CD14-positive monocyte (primary cell): ENCODE data around the gene LCORL. TPM values are rescaled to one million over a fixed set of nuclear protein-coding genes. Genes with fewer than 3 reads are reported as not detected.

ENCODE experiments used
- DNase-seq, 3 donors: peaks; one replicate each; pipeline ENCODE4 v3.0.0-alpha.2; 2011 to 2022
- H2AFZ ChIP-seq: 2 replicates; pipeline ENCODE4 v1.6.0; 2012; ENCODE audit warnings: mild to moderate bottlenecking, low read depth, low read length, inconsistent platforms; ENCODE audit not compliant: insufficient read depth, poor library complexity, severe bottlenecking
- H3K27ac ChIP-seq, 2 donors: 1 replicate in 1 of 2; 2 replicates in 1 of 2; pipeline ENCODE4 v1.5.1; 2012 to 2013; ENCODE audit warnings: low read length in 2 of 2, control low read depth in 1 of 2, inconsistent platforms in 1 of 2, low read depth in 1 of 2, mild to moderate bottlenecking in 1 of 2
- H3K27me3 ChIP-seq, 2 donors: one replicate each; pipeline versions ENCODE4 v1.6.0 to v1.6.1; 2011 to 2013; ENCODE audit warnings: low read length in 2 of 2; ENCODE audit not compliant: control insufficient read depth in 2 of 2, insufficient read depth in 2 of 2
- H3K36me3 ChIP-seq, 2 donors: replicated peaks in 1 of 2; 1 replicate in 1 of 2; 2 replicates in 1 of 2; pipeline versions ENCODE4 v1.5.1 to v1.6.1; 2012 to 2013; ENCODE audit warnings: low read length in 2 of 2, control low read depth in 1 of 2, inconsistent platforms in 1 of 2, mild to moderate bottlenecking in 1 of 2; ENCODE audit not compliant: insufficient read depth in 2 of 2, control insufficient read depth in 1 of 2
- H3K4me1 ChIP-seq, 2 donors: 1 replicate in 1 of 2; 2 replicates in 1 of 2; pipeline versions ENCODE4 v1.5.1 to v1.6.1; 2012 to 2013; ENCODE audit warnings: low read length in 2 of 2, control low read depth in 1 of 2, inconsistent platforms in 1 of 2, mild to moderate bottlenecking in 1 of 2, moderate library complexity in 1 of 2; ENCODE audit not compliant: insufficient read depth in 2 of 2, control insufficient read depth in 1 of 2
- H3K4me2 ChIP-seq: replicated peaks from 2 replicates; pipeline ENCODE3; 2012; ENCODE audit warnings: low read length, moderate library complexity, mild to moderate bottlenecking; ENCODE audit not compliant: poor library complexity, severe bottlenecking; ENCODE audit errors: extremely low read depth
- H3K4me3 ChIP-seq, 3 experiments: fragments of 200-600 bp in 1 of 3; sonication (generic) in 1 of 3; replicated peaks in 1 of 3; 1 replicate in 2 of 3; 2 replicates in 1 of 3; pipeline ENCODE4 v1.5.1; 2011 to 2013; ENCODE audit warnings: low read length in 3 of 3, mild to moderate bottlenecking in 3 of 3, control low read depth in 2 of 3, low read depth in 2 of 3, inconsistent platforms in 1 of 3, moderate library complexity in 1 of 3
- H3K79me2 ChIP-seq: 2 replicates; pipeline ENCODE4 v1.6.0; 2012; ENCODE audit warnings: mild to moderate bottlenecking, control low read depth, inconsistent platforms, low read length, moderate library complexity; ENCODE audit not compliant: insufficient read depth
- H3K9ac ChIP-seq: 2 replicates; pipeline ENCODE4 v1.6.0; 2017; ENCODE audit warnings: low read length, mild to moderate bottlenecking; ENCODE audit not compliant: insufficient read depth, poor library complexity, severe bottlenecking
- H3K9me3 ChIP-seq, 2 donors: replicated peaks in 1 of 2; 1 replicate in 1 of 2; 2 replicates in 1 of 2; pipeline versions ENCODE4 v1.5.1 to v1.6.1; 2012 to 2013; ENCODE audit warnings: low read length in 2 of 2, control low read depth in 1 of 2; ENCODE audit not compliant: control insufficient read depth in 1 of 2, insufficient read depth in 1 of 2
- H4K20me1 ChIP-seq: 2 replicates; pipeline ENCODE4 v1.6.0; 2012; ENCODE audit warnings: mild to moderate bottlenecking, low read length, control low read depth, moderate library complexity; ENCODE audit not compliant: insufficient read depth
- H3K27ac Mint-ChIP-seq, 7 donors: one replicate each; pipeline ENCODE4 v1.8.0; 2020; ENCODE audit warnings: mild to moderate bottlenecking in 7 of 7, mixed read lengths in 7 of 7, moderate library complexity in 6 of 7, inconsistent platforms in 2 of 7
- H3K27me3 Mint-ChIP-seq, 3 donors: one replicate each; pipeline ENCODE4 v1.8.0; 2021 to 2022; ENCODE audit warnings: low read depth in 3 of 3, mild to moderate bottlenecking in 3 of 3, mixed read lengths in 3 of 3, moderate library complexity in 3 of 3, inconsistent platforms in 1 of 3
- H3K36me3 Mint-ChIP-seq, 2 donors: one replicate each; pipeline ENCODE4 v1.8.0; 2020; ENCODE audit warnings: mixed read lengths in 2 of 2, inconsistent platforms in 1 of 2, mild to moderate bottlenecking in 1 of 2
- H3K4me1 Mint-ChIP-seq: one replicate; pipeline ENCODE4 v1.8.0; 2020; ENCODE audit warnings: mild to moderate bottlenecking, mixed read lengths
- H3K4me3 Mint-ChIP-seq, 2 donors: one replicate each; pipeline ENCODE4 v1.8.0; 2020; ENCODE audit warnings: mild to moderate bottlenecking in 2 of 2, mixed read lengths in 2 of 2, moderate library complexity in 1 of 2
- H3K9me3 Mint-ChIP-seq, 7 donors: one replicate each; pipeline ENCODE4 v1.8.0; 2020 to 2022; ENCODE audit warnings: mixed read lengths in 7 of 7, mild to moderate bottlenecking in 6 of 7, moderate library complexity in 6 of 7, inconsistent platforms in 2 of 7
- WGBS: methylation state at CpG from one replicate; pipeline ENCODE4 v1.1.5; 2013; ENCODE audit warnings: missing lambda C conversion rate; ENCODE audit not compliant: insufficient coverage; 5-methylcytosine and 5-hydroxymethylcytosine counted together
- intact Hi-C, 2 donors: fragments of 100-400 bp; cut with micrococcal nuclease; formaldehyde crosslinking; loops; one replicate each; pipeline versions ENCODE4 v1.15.0 to v1.15.1; 2023
- polyA plus RNA-seq, 3 donors: library from polyadenylated mRNA; depleted of rRNA in 1 of 3; unstranded in 2 of 3; stranded (reverse) in 1 of 3; fragments of 300-500 nt in 2 of 3; fragments of >200 nt in 1 of 3; fragmentation: Illumina TruSeq in 2 of 3; gene quantifications; 1 replicate in 2 of 3; 2 replicates in 1 of 3; pipeline ENCODE4 v1.2.3, GENCODE V29; 2012 to 2021
- TF ChIP-seq, protein P1 (sequence below): fragments of 200-600 bp; IDR thresholded peaks from one replicate; pipeline ENCODE4 v1.8.0; 2022; ENCODE audit warnings: antibody characterized with exemption, mild to moderate bottlenecking

Gene LCORL
- polyA plus RNA-seq, 3 donors: 3.1 to 19.1 (median 9.6) TPM

DNA sequence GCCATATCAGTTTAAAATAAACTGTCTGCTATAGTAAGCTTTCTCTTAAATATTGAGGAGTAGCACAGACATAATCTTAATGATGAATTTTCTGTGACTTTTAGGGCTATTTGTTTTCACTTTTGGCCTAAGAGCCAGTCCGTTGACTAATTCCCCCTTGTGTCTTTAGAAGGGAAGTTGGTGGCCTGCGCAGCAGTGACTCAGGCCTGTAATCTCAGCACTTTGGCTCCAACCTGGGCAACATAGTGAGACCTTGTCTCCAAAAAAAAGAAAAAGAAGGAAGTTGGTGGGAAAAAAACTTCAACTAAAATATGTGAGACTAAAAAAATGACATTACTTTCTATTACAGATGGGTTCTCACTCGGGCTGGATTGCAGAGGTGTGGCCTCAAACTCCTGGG, 207.4 kb downstream of the LCORL start:
- Histone ChIP-seq H3K27ac (peak overlapping the region; percentile 61 to 64), H3K4me3 (peak overlapping the region in 1 of 3 experiments; percentile 23), H4K20me1 (no peaks in the 10 kb centered on the region), H3K27me3 (no peaks in the 10 kb centered on the region), H2AFZ (peak overlapping the region; percentile 15), H3K4me2 (peak overlapping the region; percentile 52), H3K9ac (no peak overlapping the region), H3K79me2 (peaks cover 94% of the 10 kb centered on the region), H3K36me3 (peaks cover 3 to 26% of the 10 kb centered on the region in 2 donors), H3K9me3 (no peaks in the 10 kb centered on the region), H3K4me1 (peaks cover 26 to 48% of the 10 kb centered on the region in 2 donors)
- no peaks in the 10 kb centered on the region for H3K9me3 Mint-ChIP-seq
- H3K4me3 Mint-ChIP-seq: peak overlapping the region; percentile 23 to 51
- TF ChIP-seq, protein P1, sequence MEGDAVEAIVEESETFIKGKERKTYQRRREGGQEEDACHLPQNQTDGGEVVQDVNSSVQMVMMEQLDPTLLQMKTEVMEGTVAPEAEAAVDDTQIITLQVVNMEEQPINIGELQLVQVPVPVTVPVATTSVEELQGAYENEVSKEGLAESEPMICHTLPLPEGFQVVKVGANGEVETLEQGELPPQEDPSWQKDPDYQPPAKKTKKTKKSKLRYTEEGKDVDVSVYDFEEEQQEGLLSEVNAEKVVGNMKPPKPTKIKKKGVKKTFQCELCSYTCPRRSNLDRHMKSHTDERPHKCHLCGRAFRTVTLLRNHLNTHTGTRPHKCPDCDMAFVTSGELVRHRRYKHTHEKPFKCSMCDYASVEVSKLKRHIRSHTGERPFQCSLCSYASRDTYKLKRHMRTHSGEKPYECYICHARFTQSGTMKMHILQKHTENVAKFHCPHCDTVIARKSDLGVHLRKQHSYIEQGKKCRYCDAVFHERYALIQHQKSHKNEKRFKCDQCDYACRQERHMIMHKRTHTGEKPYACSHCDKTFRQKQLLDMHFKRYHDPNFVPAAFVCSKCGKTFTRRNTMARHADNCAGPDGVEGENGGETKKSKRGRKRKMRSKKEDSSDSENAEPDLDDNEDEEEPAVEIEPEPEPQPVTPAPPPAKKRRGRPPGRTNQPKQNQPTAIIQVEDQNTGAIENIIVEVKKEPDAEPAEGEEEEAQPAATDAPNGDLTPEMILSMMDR: no peak
- H3K27me3 Mint-ChIP-seq: no peaks in the 10 kb centered on the region
- no CpG with 5 or more reads among the region's 3 CpGs for WGBS
- peaks cover 8 to 24% of the 10 kb centered on the region in 2 donors for H3K36me3 Mint-ChIP-seq
- peak overlapping the region; percentile 79 to 92 (median 87) for H3K27ac Mint-ChIP-seq
- intact Hi-C loops: loop anchor here (5.0 to 10.0 kb wide), 4 partner anchors 199 to 239 kb away; partner anchors contain the start of genes LAP3 (in 2 of the 2), LCORL (in 2 of the 2) and MED28 (in 1 of the 2)
- peaks cover 35% of the 10 kb centered on the region for H3K4me1 Mint-ChIP-seq
- peak; percentile 81 to 91 (median 87) for DNase-seq

DNA sequence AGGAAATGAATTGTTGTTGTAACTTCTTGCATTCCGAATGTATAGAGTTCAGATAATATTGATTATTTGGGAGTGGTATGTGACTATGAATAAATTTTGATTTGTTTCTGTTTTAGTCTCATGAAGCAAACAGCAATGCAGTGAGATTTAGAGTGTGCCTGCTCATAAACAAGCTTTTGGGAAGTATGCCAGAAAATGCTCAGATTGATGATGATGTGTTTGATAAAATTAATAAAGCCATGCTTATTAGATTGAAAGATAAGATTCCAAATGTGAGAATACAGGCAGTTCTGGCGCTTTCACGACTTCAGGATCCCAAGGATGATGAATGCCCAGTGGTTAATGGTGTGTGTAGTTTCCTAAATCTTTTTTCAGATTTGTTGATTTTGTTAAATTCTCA, 208.8 kb downstream of the LCORL start:
- Histone ChIP-seq H3K27me3 (no peaks in the 10 kb centered on the region), H3K4me1 (peaks cover 33 to 61% of the 10 kb centered on the region in 2 donors), H2AFZ (peak overlapping the region; percentile 46), H3K9ac (no peak overlapping the region), H3K9me3 (no peaks in the 10 kb centered on the region), H3K4me3 (no peak overlapping the region), H3K4me2 (no peak overlapping the region), H3K27ac (peak overlapping the region in 1 of 2 donors; percentile 28), H4K20me1 (peaks cover 5% of the 10 kb centered on the region), H3K36me3 (peaks cover 0 to 13% of the 10 kb centered on the region in 2 donors), H3K79me2 (peaks cover 94% of the 10 kb centered on the region)
- DNase-seq: no peak
- WGBS: 80% methylated on average over 1 of the region's 3 CpGs
- TF ChIP-seq, protein P1: no peak
- H3K27ac Mint-ChIP-seq: peak overlapping the region in 2 of 7 donors; percentile 6 to 40
- no peaks in the 10 kb centered on the region for H3K27me3 Mint-ChIP-seq
- peaks cover 7 to 17% of the 10 kb centered on the region in 2 donors for H3K36me3 Mint-ChIP-seq
- intact Hi-C loops: loop anchor here (5.0 to 10.0 kb wide), 4 partner anchors 198 to 238 kb away; partner anchors contain the start of genes LAP3 (in 2 of the 2), LCORL (in 2 of the 2) and MED28 (in 1 of the 2)
- H3K4me1 Mint-ChIP-seq: peaks cover 47% of the 10 kb centered on the region
- H3K4me3 Mint-ChIP-seq: no peak overlapping the region
- H3K9me3 Mint-ChIP-seq: no peaks in the 10 kb centered on the region
